ENCODE measurements around the gene PPP1R14D.

The PPP1R14D gene

GRCh38 chr15:40821195-40821594 is 7.3 kb downstream of the PPP1R14D start:
- no peak for TF ChIP-seq NFIC (IDR thresholded peaks at IDR 0.05)
- no peak for TF ChIP-seq CEBPB (IDR thresholded peaks at IDR 0.05)
- no peak for TF ChIP-seq CREB1 (IDR thresholded peaks at IDR 0.05; ENCODE audit: low read depth)

DNA sequence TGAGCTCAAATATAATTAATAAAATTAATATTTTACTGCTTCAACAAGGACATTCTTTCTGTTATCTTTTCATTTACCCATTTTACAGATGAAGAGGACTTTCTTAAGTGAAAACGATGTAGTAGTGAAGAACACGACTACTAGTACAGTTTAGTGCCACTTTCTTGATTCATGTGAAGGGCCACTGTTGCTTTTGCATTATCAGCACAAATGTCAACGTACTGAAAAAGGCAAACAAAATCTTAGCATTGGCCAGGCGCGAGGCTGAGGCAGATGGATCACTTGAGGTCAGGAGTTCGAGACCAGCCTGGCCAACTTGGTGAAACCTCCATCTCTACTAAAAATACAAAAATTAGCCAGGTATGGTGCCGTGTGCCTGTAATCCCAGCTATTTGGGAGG is 9.5 kb downstream of the PPP1R14D start:
- TF ChIP-seq, protein P1, sequence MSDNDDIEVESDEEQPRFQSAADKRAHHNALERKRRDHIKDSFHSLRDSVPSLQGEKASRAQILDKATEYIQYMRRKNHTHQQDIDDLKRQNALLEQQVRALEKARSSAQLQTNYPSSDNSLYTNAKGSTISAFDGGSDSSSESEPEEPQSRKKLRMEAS (IDR thresholded peaks at IDR 0.05): no peak
- TF ChIP-seq, protein P2, sequence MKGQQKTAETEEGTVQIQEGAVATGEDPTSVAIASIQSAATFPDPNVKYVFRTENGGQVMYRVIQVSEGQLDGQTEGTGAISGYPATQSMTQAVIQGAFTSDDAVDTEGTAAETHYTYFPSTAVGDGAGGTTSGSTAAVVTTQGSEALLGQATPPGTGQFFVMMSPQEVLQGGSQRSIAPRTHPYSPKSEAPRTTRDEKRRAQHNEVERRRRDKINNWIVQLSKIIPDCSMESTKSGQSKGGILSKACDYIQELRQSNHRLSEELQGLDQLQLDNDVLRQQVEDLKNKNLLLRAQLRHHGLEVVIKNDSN (IDR thresholded peaks at IDR 0.05): no peak
- TF ChIP-seq ZBTB7A (IDR thresholded peaks at IDR 0.05; ENCODE audit: low read depth) (no peak), FOXM1 (IDR thresholded peaks at IDR 0.05; ENCODE audit: borderline replicate concordance, low read depth) (no peak), EGR1 (IDR thresholded peaks at IDR 0.05) (no peak), TAF1 (IDR thresholded peaks at IDR 0.05; ENCODE audit: low read depth) (no peak), CEBPB (IDR thresholded peaks at IDR 0.05) (no peak), CREB1 (IDR thresholded peaks at IDR 0.05; ENCODE audit: low read depth) (no peak), RAD21 (IDR thresholded peaks at IDR 0.05; ENCODE audit: low read depth) (no peak), TEAD4 (IDR thresholded peaks at IDR 0.05) (no peak), EP300 (IDR thresholded peaks at IDR 0.05; ENCODE audit: borderline replicate concordance) (no peak), TCF12 (IDR thresholded peaks at IDR 0.05; ENCODE audit: low read depth) (no peak), NFIC (IDR thresholded peaks at IDR 0.05) (no peak), YY1 (IDR thresholded peaks at IDR 0.05; ENCODE audit: low read depth) (no peak)

GRCh38 chr15:40815042-40815698 is 13.3 kb downstream of the PPP1R14D start:
- peak; percentile 55; the same call in 1 of the 2 replicates for TF ChIP-seq NFIC (IDR thresholded peaks at IDR 0.05)
- TF ChIP-seq, protein P2 (IDR thresholded peaks at IDR 0.05): no peak

DNA sequence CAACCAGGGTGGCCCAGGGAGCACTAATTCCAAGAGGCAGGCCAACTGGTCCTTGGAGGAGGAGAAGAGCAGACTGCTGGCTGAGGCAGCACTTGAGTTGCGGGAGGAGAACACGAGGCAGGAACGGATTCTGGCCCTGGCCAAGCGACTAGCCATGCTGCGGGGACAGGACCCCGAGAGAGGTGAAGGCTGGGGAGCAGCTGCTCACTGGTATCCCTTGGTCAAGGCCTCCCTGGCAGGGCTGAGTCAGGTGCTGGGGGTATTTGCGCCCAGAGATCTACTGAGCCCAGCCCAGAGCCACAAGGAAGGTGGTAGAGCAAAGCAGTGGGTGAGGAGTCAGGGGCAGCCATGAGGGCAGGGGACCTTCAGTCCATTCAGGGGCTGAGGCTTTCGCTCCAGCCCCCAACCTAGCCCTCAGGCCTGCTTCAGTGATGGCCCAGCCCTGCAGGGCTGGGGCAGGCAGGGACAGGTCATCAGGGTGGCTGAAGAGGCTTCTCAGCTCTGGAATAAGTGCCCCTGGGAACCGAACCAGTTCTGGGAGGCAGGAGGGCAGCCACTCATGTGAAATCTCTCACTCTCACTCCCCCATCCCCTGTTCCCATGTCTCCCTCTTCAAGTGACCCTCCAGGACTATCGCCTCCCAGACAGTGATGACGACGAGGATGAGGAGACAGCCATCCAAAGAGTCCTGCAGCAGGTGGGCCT is 15.6 kb downstream of the PPP1R14D start:
- no peak for TF ChIP-seq FOXM1 (IDR thresholded peaks at IDR 0.05; ENCODE audit: borderline replicate concordance, low read depth)

DNA sequence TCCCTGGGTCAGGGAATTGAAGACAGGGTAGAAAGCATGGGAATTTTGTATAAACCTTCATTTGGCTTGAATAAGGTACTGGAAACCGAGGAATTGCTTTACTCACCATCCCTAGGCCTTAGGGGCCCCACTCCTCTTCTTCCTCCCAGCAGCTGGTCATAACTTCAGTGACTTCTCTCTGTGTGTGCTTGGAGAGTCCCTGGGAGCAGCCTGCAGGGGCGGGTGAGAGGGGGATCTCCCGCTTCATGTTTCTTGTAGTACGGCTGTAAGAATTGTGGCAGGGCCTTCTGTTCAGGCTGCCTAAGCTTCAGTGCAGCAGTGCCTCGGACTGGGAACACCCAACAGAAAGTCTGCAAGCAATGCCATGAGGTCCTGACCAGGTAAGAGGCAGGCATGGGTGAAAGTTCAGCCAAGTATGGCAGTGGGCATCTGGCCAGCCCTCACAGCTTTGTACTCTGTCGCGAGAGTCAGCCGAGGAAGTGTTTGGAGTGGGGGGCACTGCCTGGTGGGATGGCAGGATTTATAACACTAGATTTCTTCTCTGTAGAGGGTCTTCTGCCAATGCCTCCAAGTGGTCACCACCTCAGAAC is 19.6 kb downstream of the PPP1R14D start:
- TF ChIP-seq FOXM1 (IDR thresholded peaks at IDR 0.05; ENCODE audit: borderline replicate concordance, low read depth): no peak
- TF ChIP-seq TEAD4 (IDR thresholded peaks at IDR 0.05): no peak
- TF ChIP-seq CEBPB (IDR thresholded peaks at IDR 0.05): no peak
- TF ChIP-seq, protein P2 (IDR thresholded peaks at IDR 0.05): no peak
- no peak for TF ChIP-seq EP300 (IDR thresholded peaks at IDR 0.05; ENCODE audit: borderline replicate concordance)
- no peak for TF ChIP-seq CREB1 (IDR thresholded peaks at IDR 0.05; ENCODE audit: low read depth)
- no peak for TF ChIP-seq TAF1 (IDR thresholded peaks at IDR 0.05; ENCODE audit: low read depth)
- no peak for TF ChIP-seq YY1 (IDR thresholded peaks at IDR 0.05; ENCODE audit: low read depth)
- TF ChIP-seq TCF12 (IDR thresholded peaks at IDR 0.05; ENCODE audit: low read depth): no peak
- no peak for TF ChIP-seq RAD21 (IDR thresholded peaks at IDR 0.05; ENCODE audit: low read depth)
- no peak for TF ChIP-seq NFIC (IDR thresholded peaks at IDR 0.05)
- TF ChIP-seq, protein P1 (IDR thresholded peaks at IDR 0.05): no peak

DNA sequence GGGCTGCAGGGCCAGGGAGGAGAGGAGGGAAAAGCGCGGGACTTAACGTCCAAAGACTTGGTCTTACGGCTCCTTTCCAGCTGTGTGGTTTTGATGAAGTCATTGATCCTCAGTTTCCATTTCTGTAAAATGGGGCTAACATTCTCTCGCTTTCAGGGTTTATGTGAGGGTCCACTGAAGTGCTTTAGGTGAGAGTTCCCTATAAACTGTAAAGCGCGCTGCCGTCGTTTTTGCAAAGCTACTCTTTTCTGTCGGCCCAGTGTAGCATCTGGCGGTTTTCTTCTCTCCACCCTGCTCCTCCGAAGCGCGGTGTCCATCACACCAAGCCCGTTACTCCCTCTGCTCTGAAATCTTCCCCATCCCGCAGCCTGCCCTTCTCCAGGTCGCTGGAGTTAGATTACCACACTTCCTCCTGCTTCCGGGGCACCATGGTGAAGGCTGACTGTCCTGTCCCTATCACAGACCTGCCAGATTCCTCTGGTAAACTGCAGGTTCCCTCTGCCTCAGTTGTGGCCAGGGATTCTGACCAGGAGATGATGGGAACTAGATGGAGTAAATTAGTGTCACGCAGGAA is 20.5 kb downstream of the PPP1R14D start:
- TF ChIP-seq, protein P1 (IDR thresholded peaks at IDR 0.05): 0 out of 2 replicates have a peak, but pooled peaks have one; percentile 11
- no peak for TF ChIP-seq TCF12 (IDR thresholded peaks at IDR 0.05; ENCODE audit: low read depth)
- TF ChIP-seq RAD21 (IDR thresholded peaks at IDR 0.05; ENCODE audit: low read depth): no peak
- TF ChIP-seq FOXM1 (IDR thresholded peaks at IDR 0.05; ENCODE audit: borderline replicate concordance, low read depth): no peak
- no peak for TF ChIP-seq EP300 (IDR thresholded peaks at IDR 0.05; ENCODE audit: borderline replicate concordance)

- peak; percentile 49 for TF ChIP-seq TCF12 (IDR thresholded peaks at IDR 0.05; ENCODE audit: low read depth)
- TF ChIP-seq CREB1 (IDR thresholded peaks at IDR 0.05; ENCODE audit: low read depth): peak; percentile 74; the same call in 1 of the 2 replicates
- no peak for TF ChIP-seq REST (IDR thresholded peaks at IDR 0.05; ENCODE audit: low read depth)
- no peak for TF ChIP-seq FOXM1 (IDR thresholded peaks at IDR 0.05; ENCODE audit: borderline replicate concordance, low read depth)
- no peak for TF ChIP-seq CEBPB (IDR thresholded peaks at IDR 0.05)
- TF ChIP-seq NFIC (IDR thresholded peaks at IDR 0.05): 0 out of 2 replicates have a peak, but pooled peaks have one; percentile 42
- TF ChIP-seq, protein P2 (IDR thresholded peaks at IDR 0.05): peak; percentile 49; the same call in 1 of the 2 replicates
- TF ChIP-seq EGR1 (IDR thresholded peaks at IDR 0.05): peak; percentile 60; the same call in 1 of the 2 replicates
- TF ChIP-seq YY1 (IDR thresholded peaks at IDR 0.05; ENCODE audit: low read depth): peak; percentile 87
- TF ChIP-seq RAD21 (IDR thresholded peaks at IDR 0.05; ENCODE audit: low read depth): no peak
- TF ChIP-seq TEAD4 (IDR thresholded peaks at IDR 0.05): peak; percentile 42; the same call in 1 of the 2 replicates
- TF ChIP-seq EP300 (IDR thresholded peaks at IDR 0.05; ENCODE audit: borderline replicate concordance): peak; percentile 28; the same call in 1 of the 2 replicates
- peak; percentile 91 for TF ChIP-seq ZBTB7A (IDR thresholded peaks at IDR 0.05; ENCODE audit: low read depth)
- TF ChIP-seq, protein P1 (IDR thresholded peaks at IDR 0.05): peak; percentile 62
- TF ChIP-seq TAF1 (IDR thresholded peaks at IDR 0.05; ENCODE audit: low read depth): no peak; the same call in 1 of the 2 replicates
These were observed 21.2 kb downstream of the PPP1R14D start, which contains the start of the genes DNAJC17 and ZFYVE19 for GRCh38 chr15:40807028-40807887. TSS of gene DNAJC17 (minus strand) at chr15:40807473. CDS start at chr15:40807446, 27 bp downstream. TSS of gene ZFYVE19 (plus strand) at chr15:40807089. CDS start at chr15:40807590, 501 bp downstream.

Data from Ishikawa (cell line).